Measurements from ENCODE around the gene SMAD6.
A peak's percentile ranks its signal among the peaks of the same experiment; 100 is the strongest.

SMAD6 gene

GRCh38 chr15:66702035-66702786 is at the start of gene SMAD6:
Gene SMAD6 (plus strand): TSS chr15:66702236. CDS start chr15:66703259, 1,023 bp downstream.
- DNase-seq (ENCODE audit: low read depth in 2 of 2), result peak; percentile 52 to 71

- no peak for DNase-seq (ENCODE audit: low read depth in 2 of 2)
Measured at GRCh38 chr15:66652806-66653205, 49.2 kb upstream of the SMAD6 start.

DNA sequence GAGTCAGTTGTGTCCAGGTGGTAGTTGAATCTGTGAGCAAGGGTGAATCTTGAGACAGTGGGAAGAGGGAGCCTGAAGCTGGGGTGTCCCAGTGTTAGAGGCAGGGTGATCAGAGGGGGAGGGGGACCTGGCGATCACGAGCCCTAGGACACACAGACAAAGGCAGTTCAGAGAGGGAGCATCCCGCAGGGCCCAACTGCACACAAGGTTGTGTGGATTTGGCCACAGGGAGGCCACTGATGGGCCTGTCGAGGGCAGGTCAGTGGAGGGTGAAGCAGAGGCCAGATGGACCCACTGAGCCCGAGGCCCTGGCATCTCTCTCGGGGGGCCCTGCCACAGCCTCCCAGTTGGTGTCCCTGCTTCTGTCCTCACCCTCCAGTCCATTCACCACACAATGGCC is 48.6 kb upstream of the SMAD6 start:
- DNase-seq (ENCODE audit: low read depth in 2 of 2), result no peak

- DNase-seq (ENCODE audit: low read depth in 2 of 2), result no peak
Measured at GRCh38 chr15:66653852-66654251, 48.2 kb upstream of the SMAD6 start.

DNA sequence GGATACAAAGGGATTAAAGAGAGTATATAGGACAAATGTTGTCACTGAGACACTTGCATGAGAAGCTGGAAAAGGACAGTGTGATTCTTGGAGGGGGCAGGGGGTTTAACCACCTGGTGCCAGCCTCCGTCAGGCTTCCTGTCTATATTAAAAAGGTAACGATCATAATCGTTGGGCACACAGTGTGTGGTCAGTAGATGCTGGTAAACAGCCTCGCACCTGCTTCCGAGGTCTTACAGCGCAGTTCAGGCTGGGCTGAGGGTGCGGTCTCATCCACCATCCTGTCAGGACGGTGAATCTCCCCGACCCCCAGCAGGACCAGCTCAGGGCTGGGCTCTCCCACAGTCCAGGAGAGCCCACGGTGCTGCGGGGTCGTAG is 47.7 kb upstream of the SMAD6 start:
- no peak for DNase-seq (ENCODE audit: low read depth in 2 of 2)

DNA sequence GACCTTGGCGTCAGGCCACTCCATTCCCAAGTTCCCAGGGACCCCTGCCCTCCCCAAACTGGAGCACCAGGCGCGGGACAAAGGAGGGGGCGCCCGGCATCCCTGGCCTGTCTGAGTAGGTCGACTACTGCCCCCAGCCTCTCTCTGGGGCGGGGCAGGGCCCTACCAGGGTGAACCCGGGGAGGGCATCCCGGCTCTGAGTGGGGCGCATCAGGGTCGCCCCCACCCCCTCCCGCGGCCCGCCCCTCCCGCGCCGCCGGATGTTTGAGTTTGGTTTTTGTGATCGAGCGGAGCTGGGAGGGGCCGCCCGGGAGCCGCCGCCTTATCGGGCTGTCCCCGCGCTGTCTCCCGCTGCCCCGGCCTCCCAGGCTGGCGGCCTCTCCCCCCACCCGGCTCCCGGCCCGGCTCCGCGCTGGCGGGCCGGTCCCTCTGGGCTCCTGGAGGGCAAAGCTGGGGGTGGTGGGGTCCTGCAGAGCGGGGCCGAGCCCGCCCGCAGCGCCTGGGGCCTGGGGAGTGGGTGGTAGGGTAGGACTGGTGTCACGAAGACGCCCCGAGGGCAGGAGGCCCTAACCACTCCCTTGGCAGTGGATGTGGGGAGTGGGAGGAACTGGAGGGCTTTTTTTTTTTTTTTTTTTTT is 47.2 kb upstream of the SMAD6 start:
- DNase-seq (ENCODE audit: low read depth in 2 of 2), result no peak

- no peak for DNase-seq (ENCODE audit: low read depth in 2 of 2)
Measured at GRCh38 chr15:66655511-66655910, 46.5 kb upstream of the SMAD6 start.

GRCh38 chr15:66655997-66656396 is 46.0 kb upstream of the SMAD6 start:
- no peak for DNase-seq (ENCODE audit: low read depth in 2 of 2)

- DNase-seq (ENCODE audit: low read depth in 2 of 2), result no peak
Measured at GRCh38 chr15:66657185-66658020, 44.6 kb upstream of the SMAD6 start.

DNA sequence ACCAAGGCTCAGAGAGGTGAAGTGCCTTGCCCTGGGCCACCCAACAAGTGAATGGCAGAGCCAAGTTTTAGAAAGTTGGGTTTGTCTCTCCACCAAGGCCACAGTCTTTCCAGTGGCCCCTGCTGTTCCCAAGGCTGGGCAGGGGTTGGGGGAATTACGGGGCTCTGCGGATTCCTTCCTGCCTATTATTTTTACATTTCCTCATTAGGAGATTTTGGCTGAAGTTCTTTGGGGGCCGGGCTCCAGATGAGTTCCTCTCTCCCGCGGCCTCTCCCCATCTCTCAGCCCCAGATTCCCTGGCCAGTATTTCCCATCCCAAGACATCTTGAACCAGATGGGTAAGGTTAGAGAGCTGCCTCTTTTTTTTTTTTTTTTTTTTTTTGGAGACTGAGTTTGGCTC is 44.0 kb upstream of the SMAD6 start:
- DNase-seq (ENCODE audit: low read depth in 2 of 2), result no peak

DNA sequence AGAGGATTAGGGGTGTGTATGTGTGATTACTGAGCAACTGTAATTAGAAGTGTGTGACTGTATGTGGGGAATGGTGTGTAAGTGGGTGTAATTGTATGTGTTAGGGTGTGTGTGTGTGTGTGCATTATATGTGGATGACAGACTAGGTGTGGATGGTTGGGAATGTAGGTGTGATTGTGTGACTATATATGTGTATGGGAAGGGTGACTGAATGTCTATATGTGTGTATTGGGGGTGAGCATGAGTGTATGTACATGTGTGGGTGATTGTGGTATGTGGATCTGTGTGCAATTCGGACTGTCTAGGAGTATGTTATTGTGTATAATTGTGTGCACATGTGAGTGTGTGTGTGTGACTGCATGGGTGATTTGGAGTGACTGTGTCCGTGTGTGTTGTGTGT is 43.2 kb upstream of the SMAD6 start:
- DNase-seq (ENCODE audit: low read depth in 2 of 2), result no peak

DNA sequence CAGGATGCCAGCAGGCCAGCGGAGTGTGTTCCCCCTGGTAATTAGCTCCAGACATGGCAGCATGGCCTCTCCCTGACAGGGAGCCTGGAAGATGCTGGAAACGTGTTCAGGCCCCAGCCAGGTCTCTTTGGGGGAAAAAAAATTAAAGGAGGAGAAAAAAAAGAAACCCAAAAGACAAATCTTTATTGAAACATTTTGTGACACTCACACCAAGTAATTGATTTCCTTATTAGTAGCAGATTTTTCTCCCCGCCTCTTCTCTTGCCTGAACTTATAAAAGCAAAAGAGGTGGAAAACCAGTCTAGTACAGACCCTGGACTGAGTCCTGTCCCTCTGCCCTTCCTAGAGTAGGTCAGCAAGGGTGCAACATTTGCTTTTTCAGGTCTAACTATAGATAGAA is 42.7 kb upstream of the SMAD6 start:
- DNase-seq (ENCODE audit: low read depth in 2 of 2), result no peak

- DNase-seq (ENCODE audit: low read depth in 2 of 2), result no peak
Measured at GRCh38 chr15:66661432-66662096, 40.5 kb upstream of the SMAD6 start.

- no peak for DNase-seq (ENCODE audit: low read depth in 2 of 2)
Measured at GRCh38 chr15:66662522-66662921, 39.5 kb upstream of the SMAD6 start.

GRCh38 chr15:66663664-66664063 is 38.4 kb upstream of the SMAD6 start:
- DNase-seq (ENCODE audit: low read depth in 2 of 2), result no peak

GRCh38 chr15:66670175-66670574 is 31.9 kb upstream of the SMAD6 start:
- DNase-seq (ENCODE audit: low read depth in 2 of 2), result no peak

DNA sequence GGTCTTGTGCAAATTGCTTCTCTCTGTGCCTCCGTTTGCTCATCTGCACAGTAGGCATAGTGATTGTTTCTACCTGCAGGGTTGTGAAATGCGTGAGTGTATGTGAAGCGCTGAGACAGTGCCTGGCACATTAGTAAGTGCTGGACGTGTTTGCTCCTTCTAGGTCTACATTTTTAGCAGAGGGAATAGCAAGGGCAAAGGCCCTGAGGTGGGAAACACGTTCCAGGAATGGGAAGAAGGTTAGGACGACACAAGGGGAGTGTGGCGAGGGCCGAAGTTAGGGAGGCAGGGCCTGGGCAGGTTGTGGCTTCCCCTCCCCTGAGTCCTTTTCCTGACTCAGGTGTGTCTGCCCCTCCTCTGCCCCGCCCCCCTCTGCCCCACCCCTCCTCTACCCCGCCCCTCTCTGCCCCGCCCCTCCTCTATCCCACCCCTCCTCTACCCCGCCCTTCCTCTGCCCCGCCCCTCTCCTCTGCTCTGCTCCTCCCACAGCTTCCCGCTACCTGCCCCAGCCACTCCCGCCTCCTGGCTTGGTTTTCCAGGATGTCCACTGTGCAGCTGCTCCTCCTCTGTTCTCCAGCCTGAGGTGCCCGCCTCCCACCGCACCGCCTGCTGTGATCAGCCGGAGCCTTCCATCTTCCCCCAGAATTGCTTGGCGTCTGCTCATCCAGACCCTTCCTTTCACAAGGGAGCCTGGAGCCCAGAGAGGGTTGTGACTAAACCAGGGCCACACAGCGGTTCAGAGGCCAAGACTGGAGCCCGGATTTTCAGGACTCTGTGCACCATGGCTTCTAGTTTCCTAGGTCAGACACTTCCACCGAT is 31.1 kb upstream of the SMAD6 start:
- no peak for DNase-seq (ENCODE audit: low read depth in 2 of 2)

DNA sequence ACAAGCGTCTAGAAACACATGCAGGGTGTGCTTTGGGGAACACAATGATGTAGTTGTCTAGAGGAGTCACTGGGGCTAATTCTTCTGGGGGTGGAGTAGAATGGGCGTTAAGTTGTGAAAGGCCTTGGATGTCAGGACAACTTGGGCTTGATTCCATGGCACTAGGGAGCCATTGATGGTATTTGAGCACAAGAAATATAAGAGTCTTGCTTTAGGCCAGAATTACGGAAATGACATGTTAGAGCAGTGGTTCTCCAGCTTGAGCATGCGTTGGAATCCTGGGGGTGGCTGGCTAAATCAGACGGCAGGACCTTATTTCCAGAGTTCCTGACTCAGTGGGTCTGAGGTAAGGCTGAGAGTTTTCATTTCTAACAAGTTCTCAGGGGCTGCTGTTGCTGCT is 29.2 kb upstream of the SMAD6 start:
- no peak for DNase-seq (ENCODE audit: low read depth in 2 of 2)

DNA sequence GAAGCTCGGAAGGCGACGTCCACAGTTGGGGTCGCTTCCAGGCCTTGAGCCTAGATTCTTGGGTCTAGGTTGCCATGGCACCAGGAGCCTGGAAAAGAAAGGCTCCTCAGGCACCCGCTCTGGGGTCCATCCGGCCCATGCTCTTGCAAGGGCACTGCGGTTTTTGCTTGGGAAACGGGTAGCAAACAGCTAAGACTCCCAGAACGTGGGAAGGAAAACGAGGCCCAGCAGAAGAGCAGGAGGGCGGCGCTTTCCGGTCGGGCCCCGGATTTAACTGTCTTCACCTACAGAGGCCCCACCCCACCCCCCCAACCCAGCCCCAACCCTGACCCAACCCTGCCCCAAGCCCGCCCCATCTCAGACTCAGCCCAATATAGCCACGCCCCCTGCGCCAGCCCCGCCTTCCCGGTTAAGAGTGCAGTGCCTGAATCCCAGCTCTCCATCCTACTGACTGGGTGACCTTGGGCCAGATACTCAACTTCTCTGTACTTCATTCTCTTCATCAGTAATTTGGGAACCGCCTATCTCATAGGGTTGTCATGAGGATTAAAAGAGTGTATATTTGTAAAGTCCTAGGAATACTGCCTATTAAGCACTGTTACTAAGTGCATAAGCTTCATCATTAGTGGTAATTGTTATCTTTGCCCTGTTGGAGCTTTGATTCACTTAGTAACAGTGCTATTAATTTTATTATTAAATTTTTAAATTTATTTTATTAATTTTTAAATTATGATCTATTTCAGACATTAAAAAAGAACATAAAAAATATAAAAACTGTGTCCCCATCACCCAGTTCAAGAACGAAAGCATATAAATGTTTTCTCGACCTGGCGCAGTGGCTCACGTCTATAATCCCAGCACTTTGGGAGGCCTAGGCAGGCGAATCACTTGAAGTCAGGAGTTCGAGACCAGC is 28.4 kb upstream of the SMAD6 start:
- peak; percentile 21 to 46 for DNase-seq (ENCODE audit: low read depth in 2 of 2)

DNA sequence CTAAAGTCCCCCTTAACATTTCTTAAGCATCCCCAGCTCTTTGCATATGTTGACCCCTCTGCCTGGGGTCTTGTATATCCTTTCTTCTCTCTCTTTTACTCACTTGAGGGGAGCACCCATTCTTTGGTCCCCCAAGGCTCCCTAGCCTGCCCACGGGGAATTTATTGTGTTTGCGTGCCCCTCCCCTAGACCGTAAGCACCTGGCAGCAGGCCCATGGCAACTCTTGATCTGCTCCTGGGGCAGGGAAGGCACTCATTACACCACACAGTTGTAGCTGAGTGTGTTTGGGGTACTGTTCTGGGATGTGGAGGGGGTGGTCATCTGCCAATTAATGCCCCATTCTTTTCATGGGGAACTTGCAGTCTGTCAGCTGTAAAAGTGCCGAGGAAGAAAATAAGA is 27.3 kb upstream of the SMAD6 start:
- DNase-seq (ENCODE audit: low read depth in 2 of 2), result no peak
